Keratinocyte (primary cell): ENCODE measurements around the gene PPP6R1. TPM values are rescaled to one million over a fixed set of nuclear protein-coding genes. Genes with fewer than 3 reads are reported as not detected.

Experiments used
- DNase-seq: peaks from one replicate; pipeline ENCODE4 v3.0.0-alpha.2; 2011; ENCODE audit warnings: low read depth, missing footprints, low spot score
- FAIRE-seq: peaks from 2 replicates; lab custom pipeline; 2011; peaks lifted over from hg19 to GRCh38; lab: Jason Lieb, UNC
- H2AFZ ChIP-seq: 2 replicates; pipeline ENCODE4 v1.6.0; 2012; ENCODE audit warnings: low read length, control low read depth, inconsistent platforms; ENCODE audit not compliant: control insufficient read depth
- H3K27ac ChIP-seq: 2 replicates; pipeline ENCODE4 v1.5.1; 2011; ENCODE audit warnings: low read length; ENCODE audit not compliant: control insufficient read depth, insufficient read depth
- H3K27me3 ChIP-seq: 3 replicates; pipeline ENCODE4 v1.6.0; 2011; ENCODE audit warnings: low read length; ENCODE audit not compliant: control insufficient read depth, insufficient read depth; ENCODE audit errors: extremely low read depth
- H3K36me3 ChIP-seq, 2 experiments: 2 replicates in 1 of 2; 3 replicates in 1 of 2; pipeline ENCODE4 v1.5.1; 2011; ENCODE audit warnings: low read length in 2 of 2, mild to moderate bottlenecking in 1 of 2; ENCODE audit not compliant: control insufficient read depth in 2 of 2, insufficient read depth in 2 of 2; ENCODE audit errors: extremely low read depth in 1 of 2
- H3K4me1 ChIP-seq: 3 replicates; pipeline ENCODE4 v1.5.1; 2011; ENCODE audit warnings: low read length; ENCODE audit not compliant: control insufficient read depth, insufficient read depth; ENCODE audit errors: extremely low read depth
- H3K4me2 ChIP-seq: 3 replicates; pipeline ENCODE4 v1.6.0; 2011; ENCODE audit warnings: low read depth, low read length; ENCODE audit not compliant: control insufficient read depth, insufficient read depth; ENCODE audit errors: extremely low read depth
- H3K4me3 ChIP-seq, 3 experiments: fragments of 200-600 bp in 1 of 3; sonication (generic) in 1 of 3; 2 replicates in 2 of 3; 3 replicates in 1 of 3; pipeline ENCODE4 v1.5.1; 2011 to 2016; ENCODE audit warnings: low read length in 3 of 3, mild to moderate bottlenecking in 3 of 3, control low read depth in 2 of 3, inconsistent platforms in 1 of 3, low read depth in 1 of 3, mixed read lengths in 1 of 3, mixed run types in 1 of 3, moderate library complexity in 1 of 3; ENCODE audit not compliant: control insufficient read depth in 2 of 3, insufficient read depth in 2 of 3; ENCODE audit errors: extremely low read depth in 1 of 3
- H3K79me2 ChIP-seq: 2 replicates; pipeline ENCODE4 v1.6.0; 2012; ENCODE audit warnings: low read length; ENCODE audit not compliant: control insufficient read depth, insufficient read depth
- H3K9ac ChIP-seq: 3 replicates; pipeline ENCODE4 v1.6.0; 2011; ENCODE audit warnings: low read length; ENCODE audit not compliant: control insufficient read depth, insufficient read depth; ENCODE audit errors: extremely low read depth
- H3K9me1 ChIP-seq: 3 replicates; pipeline ENCODE4 v1.6.0; 2011; ENCODE audit warnings: low read length; ENCODE audit not compliant: control insufficient read depth, insufficient read depth; ENCODE audit errors: extremely low read depth
- H3K9me3 ChIP-seq: 2 replicates; pipeline ENCODE4 v1.5.1; 2012; ENCODE audit warnings: low read depth, low read length; ENCODE audit not compliant: control insufficient read depth
- H4K20me1 ChIP-seq: 3 replicates; pipeline ENCODE4 v1.6.0; 2011; ENCODE audit warnings: low read length; ENCODE audit not compliant: control insufficient read depth, insufficient read depth; ENCODE audit errors: extremely low read depth
- EZH2 ChIP-seq: IDR thresholded peaks from one replicate; pipeline ENCODE4 v1.6.1; 2012; ENCODE audit warnings: inconsistent platforms, mild to moderate bottlenecking, low read length, moderate library complexity
- dilution Hi-C: fragments of 300-500 bp; cut with MboI; formaldehyde crosslinking; loops from one replicate; pipeline ENCODE4 v1.7.0; 2020; ENCODE audit warnings: low sequenced_read_pairs; ENCODE audit not compliant: extremely low pct_ligation_motif_present
- polyA plus RNA-seq, 5 experiments: library from polyadenylated mRNA; depleted of rRNA in 3 of 5; stranded (reverse) in 3 of 5; stranded (forward) in 1 of 5; unstranded in 1 of 5; fragments of >200 nt; gene quantifications; 1 replicate in 1 of 5; 2 replicates in 3 of 5; 3 replicates in 1 of 5; pipeline versions ENCODE4 v1.2.1 to v1.2.3, GENCODE V29; 2011 to 2012; ENCODE audit warnings: missing spikeins in 2 of 5, low read depth in 1 of 5, low replicate concordance in 1 of 5
- TF ChIP-seq, protein P1 (sequence below), 3 experiments: IDR thresholded peaks in 1 of 3; conservative IDR thresholded peaks in 1 of 3; optimal IDR thresholded peaks in 1 of 3; 2 replicates in 2 of 3; 3 replicates in 1 of 3; pipeline versions ENCODE3 to v1.5.1; 2011; ENCODE audit warnings: low read length in 3 of 3, mild to moderate bottlenecking in 3 of 3, moderate library complexity in 2 of 3, control low read depth in 1 of 3, inconsistent platforms in 1 of 3; ENCODE audit not compliant: insufficient read depth in 2 of 3; ENCODE audit errors: extremely low read depth in 1 of 3

Gene PPP6R1
- polyA plus RNA-seq, 1 donor (not counting 4 experiments of a cell fraction or from before 2014, with no cell fraction given) = 26.7 TPM

DNA sequence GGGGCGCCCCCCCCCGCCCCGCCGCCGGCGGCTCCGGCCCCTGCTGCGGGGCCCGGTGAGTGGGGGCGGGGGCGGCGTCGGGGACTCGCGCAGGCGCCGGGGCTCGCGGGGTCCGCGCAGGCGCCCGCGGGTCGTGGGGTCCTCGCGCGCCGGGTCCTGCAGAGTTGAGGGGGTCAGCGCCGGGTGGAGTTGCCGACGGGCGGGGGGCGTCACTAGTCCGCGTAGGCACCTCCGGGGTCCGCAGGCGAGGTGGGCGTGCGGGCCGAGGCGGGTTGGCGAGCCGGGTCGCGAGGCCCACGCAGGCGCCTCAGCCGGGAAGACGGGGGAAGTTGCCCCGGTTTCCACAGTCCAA is 365 bp downstream of the PPP6R1 start:
- Histone ChIP-seq H3K36me3 (peaks cover 2 to 6% of the 10 kb centered on the region in 2 experiments), H3K27ac (peak overlapping the region; percentile 91), H3K9me1 (peaks cover 10% of the 10 kb centered on the region), H4K20me1 (peaks cover 35% of the 10 kb centered on the region), H3K4me2 (peak overlapping the region; percentile 96), H3K4me3 (peak overlapping the region; percentile 79 to 99 (median 88)), H2AFZ (peak overlapping the region; percentile 80), H3K9ac (peak overlapping the region; percentile 94), H3K4me1 (peaks cover 27% of the 10 kb centered on the region), H3K79me2 (peaks cover 52% of the 10 kb centered on the region), H3K27me3 (no peaks in the 10 kb centered on the region), H3K9me3 (no peaks in the 10 kb centered on the region)
- no peak for DNase-seq
- TF ChIP-seq, protein P1, sequence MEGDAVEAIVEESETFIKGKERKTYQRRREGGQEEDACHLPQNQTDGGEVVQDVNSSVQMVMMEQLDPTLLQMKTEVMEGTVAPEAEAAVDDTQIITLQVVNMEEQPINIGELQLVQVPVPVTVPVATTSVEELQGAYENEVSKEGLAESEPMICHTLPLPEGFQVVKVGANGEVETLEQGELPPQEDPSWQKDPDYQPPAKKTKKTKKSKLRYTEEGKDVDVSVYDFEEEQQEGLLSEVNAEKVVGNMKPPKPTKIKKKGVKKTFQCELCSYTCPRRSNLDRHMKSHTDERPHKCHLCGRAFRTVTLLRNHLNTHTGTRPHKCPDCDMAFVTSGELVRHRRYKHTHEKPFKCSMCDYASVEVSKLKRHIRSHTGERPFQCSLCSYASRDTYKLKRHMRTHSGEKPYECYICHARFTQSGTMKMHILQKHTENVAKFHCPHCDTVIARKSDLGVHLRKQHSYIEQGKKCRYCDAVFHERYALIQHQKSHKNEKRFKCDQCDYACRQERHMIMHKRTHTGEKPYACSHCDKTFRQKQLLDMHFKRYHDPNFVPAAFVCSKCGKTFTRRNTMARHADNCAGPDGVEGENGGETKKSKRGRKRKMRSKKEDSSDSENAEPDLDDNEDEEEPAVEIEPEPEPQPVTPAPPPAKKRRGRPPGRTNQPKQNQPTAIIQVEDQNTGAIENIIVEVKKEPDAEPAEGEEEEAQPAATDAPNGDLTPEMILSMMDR (optimal IDR thresholded peaks at IDR 0.05 in 1 of 3, IDR thresholded peaks at IDR 0.05 in 1 of 3, conservative IDR thresholded peaks at IDR 0.05 in 1 of 3; ENCODE audit: extremely low read depth in 1 of 3, insufficient read depth in 2 of 3, low read length in 3 of 3) = no peak
- no peak for TF ChIP-seq EZH2
- dilution Hi-C loops = no loop called here
- no peak for FAIRE-seq

DNA sequence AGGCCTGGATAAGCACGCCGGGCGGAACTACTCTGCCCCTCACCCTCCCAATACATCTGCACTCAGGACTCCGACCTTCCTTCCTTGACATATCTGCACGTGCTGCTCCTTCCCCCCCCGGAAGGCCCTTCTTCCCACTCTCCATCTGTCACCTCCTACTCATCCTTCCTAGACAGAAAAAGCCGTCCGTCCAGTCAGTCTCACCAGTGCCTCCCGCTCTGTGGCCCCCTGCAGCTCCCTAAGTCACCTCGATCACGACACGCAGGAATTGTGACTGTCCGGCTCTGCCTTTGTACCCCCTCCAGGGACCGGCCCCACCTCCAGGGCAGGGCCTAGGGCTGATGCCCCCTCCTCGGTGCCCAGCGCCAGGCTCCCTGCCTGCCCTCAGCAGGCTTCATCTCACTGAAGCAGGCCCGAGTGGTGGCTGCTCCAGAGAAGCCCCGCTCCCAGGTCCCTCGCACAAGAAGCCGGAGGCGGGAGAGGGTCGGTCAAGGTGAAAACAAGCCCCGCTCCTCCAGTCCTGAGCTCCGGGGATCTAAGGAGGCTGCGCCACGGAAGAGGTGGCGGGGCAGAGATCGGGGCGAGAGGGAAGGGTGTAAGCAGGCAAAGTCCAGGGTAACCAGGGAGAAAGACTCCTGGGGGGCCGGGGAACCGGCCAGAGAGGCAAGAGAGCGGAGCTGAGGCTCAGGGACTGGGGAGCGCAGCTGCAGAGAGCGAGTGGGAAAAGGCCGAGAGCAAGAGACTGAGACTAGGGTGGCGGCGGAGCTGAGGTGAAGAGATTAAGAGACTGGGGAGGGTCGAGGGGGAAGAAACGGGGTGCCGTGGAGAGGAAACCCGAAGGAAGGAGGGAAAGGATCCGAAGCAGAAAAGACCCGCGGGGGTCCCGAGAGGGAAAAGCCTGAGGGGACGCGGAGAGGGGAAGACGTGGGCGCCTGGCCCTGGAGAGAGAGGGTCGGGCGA is 1.1 kb downstream of the PPP6R1 start:
- no peak overlapping the region for H2AFZ ChIP-seq
- peak overlapping the region; percentile 79 to 99 (median 88) for H3K4me3 ChIP-seq
- H4K20me1 ChIP-seq = peaks cover 39% of the 10 kb centered on the region
- H3K79me2 ChIP-seq = peaks cover 59% of the 10 kb centered on the region
- no peaks in the 10 kb centered on the region for H3K27me3 ChIP-seq
- H3K36me3 ChIP-seq = peaks cover 2 to 11% of the 10 kb centered on the region in 2 experiments
- DNase-seq (no peak), FAIRE-seq (no peak)
- H3K4me2 ChIP-seq = peak overlapping the region; percentile 96
- peak overlapping the region; percentile 91 for H3K27ac ChIP-seq
- peaks cover 27% of the 10 kb centered on the region for H3K4me1 ChIP-seq
- dilution Hi-C loops = no loop called here
- no peaks in the 10 kb centered on the region for H3K9me3 ChIP-seq
- peaks cover 10% of the 10 kb centered on the region for H3K9me1 ChIP-seq
- no peak for TF ChIP-seq EZH2
- TF ChIP-seq, protein P1 (optimal IDR thresholded peaks at IDR 0.05 in 1 of 3, IDR thresholded peaks at IDR 0.05 in 1 of 3, conservative IDR thresholded peaks at IDR 0.05 in 1 of 3; ENCODE audit: extremely low read depth in 1 of 3, insufficient read depth in 2 of 3, low read length in 3 of 3) = no peak
- H3K9ac ChIP-seq = peak overlapping the region; percentile 94
